HG02678 (cell line): ENCODE measurements around the gene OSBP2.

ENCODE experiments used
- ATAC-seq: cut with Tn5 transposase; IDR thresholded peaks from one replicate; pipeline ENCODE4 v1.9.1; 2021; ENCODE audit warnings: mild to moderate bottlenecking, moderate library complexity; ENCODE audit not compliant: unreplicated experiment

Gene OSBP2

GRCh38 chr22:30876915-30877553 lies 182.4 kb downstream of the OSBP2 start:
- no peak for ATAC-seq

- ATAC-seq, result no peak
Measured at GRCh38 chr22:30877662-30878515, 183.2 kb downstream of the OSBP2 start.

- no peak for ATAC-seq
Measured at GRCh38 chr22:30878516-30879414, 184.1 kb downstream of the OSBP2 start.

- ATAC-seq, result no peak
Measured at GRCh38 chr22:30879415-30879797, 184.7 kb downstream of the OSBP2 start.

- no peak for ATAC-seq
Measured at GRCh38 chr22:30880181-30880601, 185.5 kb downstream of the OSBP2 start.

- ATAC-seq, result no peak
Measured at GRCh38 chr22:30880847-30881246, 186.2 kb downstream of the OSBP2 start.

GRCh38 chr22:30881361-30882183 lies 186.9 kb downstream of the OSBP2 start:
- ATAC-seq, result no peak

- ATAC-seq, result no peak
Measured at GRCh38 chr22:30882184-30882717, 187.6 kb downstream of the OSBP2 start.

- ATAC-seq, result no peak
Measured at GRCh38 chr22:30882974-30883533, 188.4 kb downstream of the OSBP2 start.

GRCh38 chr22:30883586-30884145 lies 189.0 kb downstream of the OSBP2 start:
- ATAC-seq, result no peak

- ATAC-seq, result no peak
Measured at GRCh38 chr22:30884211-30885000, 189.7 kb downstream of the OSBP2 start.

GRCh38 chr22:30885001-30885366 lies 190.3 kb downstream of the OSBP2 start:
- ATAC-seq, result no peak

- ATAC-seq, result no peak
Measured at GRCh38 chr22:30885591-30885990, 190.9 kb downstream of the OSBP2 start.

GRCh38 chr22:30887453-30887852 lies 192.8 kb downstream of the OSBP2 start:
- ATAC-seq, result no peak

- no peak for ATAC-seq
Measured at GRCh38 chr22:30887861-30888260, 193.2 kb downstream of the OSBP2 start.

GRCh38 chr22:30889268-30889995 lies 194.8 kb downstream of the OSBP2 start:
- no peak for ATAC-seq

- no peak for ATAC-seq
Measured at GRCh38 chr22:30889996-30890480, 195.4 kb downstream of the OSBP2 start.
